Spleen (tissue), 7 donors: ENCODE data around the gene INF2.

Experiments used
- CTCF ChIP-seq, 11 experiments: fragments of 200-600 bp in 7 of 11; fragments of 450-650 bp in 4 of 11; sonication (generic) in 4 of 11; IDR thresholded peaks in 8 of 11; conservative IDR thresholded peaks in 3 of 11; 1 replicate in 7 of 11; 2 replicates in 4 of 11; pipeline versions ENCODE4 v1.4.0 to v1.8.0; 2016 to 2021; ENCODE audit warnings: antibody characterized with exemption in 11 of 11, inconsistent platforms in 4 of 11, mild to moderate bottlenecking in 1 of 11
- POLR2AphosphoS5 ChIP-seq, 3 donors: sonication (generic); formaldehyde crosslinking; IDR thresholded peaks; one replicate each; pipeline ENCODE4 v1.5.1; 2017; ENCODE audit warnings: antibody characterized with exemption in 3 of 3
- donor health status: DM: no; HTN: no; CAD: no; lungs with moderate emphysema.
- donor health status: DM: no; HTN: no; CAD: no.
- donor health status: DM: no; HTN: no; CAD: no.

- no peak for TF ChIP-seq CTCF (IDR thresholded peaks at IDR 0.05 in 8 of 11, conservative IDR thresholded peaks at IDR 0.05 in 3 of 11)
- TF ChIP-seq POLR2AphosphoS5 (IDR thresholded peaks at IDR 0.05) = no peak
These were observed 811 bp upstream of the INF2 start for GRCh38 chr14:104688505-104689108.
